OCI-LY3 (cell line): ENCODE measurements around the gene SLC25A25.

Experiments used
- CTCF ChIP-seq: fragments of 200-600, 300-600 bp; sonication (generic); IDR thresholded peaks from 2 replicates; pipeline ENCODE4 v1.5.1; 2014; ENCODE audit warnings: antibody characterized with exemption, low read length, low read depth
- EZH2phosphoT487 ChIP-seq: fragments of 200-600 bp; shearing (Covaris generic); IDR thresholded peaks from 2 replicates; pipeline ENCODE4 v1.6.1; 2018; ENCODE audit warnings: antibody characterized with exemption, mixed run types, low read depth

- TF ChIP-seq CTCF (no peak), EZH2phosphoT487 (no peak)
Measured at GRCh38 chr9:128053560-128053959, 14.5 kb upstream of the SLC25A25 start.
